Heart left ventricle (tissue), 13 donors: ENCODE data around the gene P3R3URF.

ENCODE experiments used
- POLR2A ChIP-seq, 2 donors: fragments of 450-650 bp; IDR thresholded peaks; one replicate each; pipeline ENCODE4 v1.6.1; 2017; ENCODE audit warnings: antibody characterized with exemption in 2 of 2, mild to moderate bottlenecking in 2 of 2, moderate library complexity in 2 of 2
- TF ChIP-seq, protein P1 (sequence below), 12 donors: fragments of 200-600 bp; sonication (generic) in 4 of 12; IDR thresholded peaks; one replicate each; pipeline versions ENCODE4 v1.5.0 to v1.8.0; 2018 to 2022; ENCODE audit warnings: antibody characterized with exemption in 12 of 12, mild to moderate bottlenecking in 5 of 12
- donor health status: ischemic (EF 13 %, LVEDD 7.1; RV severe dilation, severe dysfunction).
- donor health status: DM: no; HTN: yes; CAD: no.
- donor health status: DM: no; HTN: no; CAD: no.
- donor health status: ischemic (EF 25% LVEDD 6.9; RV normal size, moderate dysfunction).
- donor health status: ischemic (EF 25% LVEDD 5.7; RV mildly dilated, moderate dysfunction).
- donor health status: ischemic (EF 35%, LVEDD 5.7; RV mildly dilated, moderate dysfunction).
- donor health status: nonischemic (EF 11% LVEDD 7.7; RV severe dilation, severe dysfunction).
- donor health status: DM: yes; HTN: yes; CAD: no.
- donor health status: PGD.
- donor health status: ischemic (EF 29% LVEDD 5.4; RV normal size, mild dysfunction).
- donor health status: nonischemic (EF 23%, LVEDD 6.1; RV moderate dilation, normal function).

DNA sequence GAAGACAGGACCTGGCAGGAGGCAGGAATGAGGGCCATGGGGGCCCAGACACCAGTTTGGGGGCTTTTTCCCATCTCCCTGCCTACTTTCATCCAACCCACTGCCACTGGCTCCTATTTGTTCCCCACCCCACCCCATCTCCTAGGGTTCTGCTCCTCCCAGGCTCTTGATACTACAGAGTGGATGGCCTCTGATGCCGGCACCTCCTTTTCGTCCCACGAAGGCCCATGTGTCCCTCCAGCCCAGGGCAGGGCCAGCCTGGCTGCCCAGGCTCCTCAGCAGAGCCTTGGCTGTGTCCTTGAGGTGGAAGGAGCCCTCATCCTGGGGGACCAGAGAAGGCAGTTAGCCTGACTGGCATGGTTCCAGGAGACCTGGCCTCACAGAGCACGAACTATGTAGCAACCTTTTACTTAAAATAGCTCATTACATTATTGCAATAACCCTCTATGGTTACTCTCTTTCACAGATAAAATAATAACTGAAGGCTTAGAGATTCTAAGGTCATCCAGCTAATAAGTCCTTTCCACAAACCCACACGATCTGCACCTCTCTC, 18.4 kb upstream of the P3R3URF start:
- TF ChIP-seq, protein P1, sequence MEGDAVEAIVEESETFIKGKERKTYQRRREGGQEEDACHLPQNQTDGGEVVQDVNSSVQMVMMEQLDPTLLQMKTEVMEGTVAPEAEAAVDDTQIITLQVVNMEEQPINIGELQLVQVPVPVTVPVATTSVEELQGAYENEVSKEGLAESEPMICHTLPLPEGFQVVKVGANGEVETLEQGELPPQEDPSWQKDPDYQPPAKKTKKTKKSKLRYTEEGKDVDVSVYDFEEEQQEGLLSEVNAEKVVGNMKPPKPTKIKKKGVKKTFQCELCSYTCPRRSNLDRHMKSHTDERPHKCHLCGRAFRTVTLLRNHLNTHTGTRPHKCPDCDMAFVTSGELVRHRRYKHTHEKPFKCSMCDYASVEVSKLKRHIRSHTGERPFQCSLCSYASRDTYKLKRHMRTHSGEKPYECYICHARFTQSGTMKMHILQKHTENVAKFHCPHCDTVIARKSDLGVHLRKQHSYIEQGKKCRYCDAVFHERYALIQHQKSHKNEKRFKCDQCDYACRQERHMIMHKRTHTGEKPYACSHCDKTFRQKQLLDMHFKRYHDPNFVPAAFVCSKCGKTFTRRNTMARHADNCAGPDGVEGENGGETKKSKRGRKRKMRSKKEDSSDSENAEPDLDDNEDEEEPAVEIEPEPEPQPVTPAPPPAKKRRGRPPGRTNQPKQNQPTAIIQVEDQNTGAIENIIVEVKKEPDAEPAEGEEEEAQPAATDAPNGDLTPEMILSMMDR (IDR thresholded peaks at IDR 0.05) = no peak
- no peak for TF ChIP-seq POLR2A (IDR thresholded peaks at IDR 0.05)
